Heart right ventricle (tissue), 16 donors: ENCODE results near the gene RAB40B. TPM values are rescaled to one million over a fixed set of nuclear protein-coding genes. Genes with fewer than 3 reads are reported as not detected.
A peak's percentile ranks its signal among the peaks of the same experiment; 100 is the strongest.

Experiments used
- ATAC-seq, 8 donors: fragments of 200-7000 bp; cut with Tn5 transposase; one replicate each; pipeline ENCODE4 v1.9.1; 2020; ENCODE audit warnings: mild to moderate bottlenecking in 8 of 8, moderate library complexity in 8 of 8, moderate number of reproducible peaks in 1 of 8
- DNase-seq, 2 donors: peaks; one replicate each; pipeline ENCODE4 v3.0.0-alpha.2; 2020
- H3K27ac ChIP-seq, 10 donors: fragments of 200-600 bp; sonication (generic) in 2 of 10; one replicate each; pipeline versions ENCODE4 v1.5.0 to v1.8.0; 2020 to 2022; ENCODE audit warnings: mild to moderate bottlenecking in 3 of 10
- H3K27me3 ChIP-seq, 7 donors: fragments of 200-600 bp; one replicate each; pipeline ENCODE4 v1.8.0; 2021 to 2022; ENCODE audit warnings: mild to moderate bottlenecking in 2 of 7
- H3K36me3 ChIP-seq, 9 donors: fragments of 200-600 bp; sonication (generic) in 1 of 9; one replicate each; pipeline versions ENCODE4 v1.5.0 to v1.8.0; 2020 to 2022; ENCODE audit warnings: mild to moderate bottlenecking in 2 of 9
- H3K4me1 ChIP-seq, 9 donors: fragments of 200-600 bp; sonication (generic) in 1 of 9; one replicate each; pipeline versions ENCODE4 v1.5.0 to v1.8.0; 2020 to 2022; ENCODE audit warnings: mild to moderate bottlenecking in 4 of 9
- H3K4me3 ChIP-seq, 10 donors: fragments of 200-600 bp; sonication (generic) in 2 of 10; one replicate each; pipeline versions ENCODE4 v1.5.0 to v1.8.0; 2020 to 2022; ENCODE audit warnings: mild to moderate bottlenecking in 7 of 10, moderate library complexity in 2 of 10
- H3K9me3 ChIP-seq, 11 donors: fragments of 200-600 bp in 10 of 11; sonication (generic) in 2 of 11; one replicate each; pipeline versions ENCODE4 v1.5.0 to v1.8.0; 2013 to 2022; ENCODE audit warnings: mild to moderate bottlenecking in 2 of 11, control low read depth in 1 of 11, moderate library complexity in 1 of 11
- CTCF ChIP-seq, 9 donors: fragments of 200-600 bp; sonication (generic) in 2 of 9; IDR thresholded peaks; one replicate each; pipeline versions ENCODE4 v1.5.0 to v1.8.0; 2021 to 2022; ENCODE audit warnings: antibody characterized with exemption in 9 of 9, mild to moderate bottlenecking in 5 of 9, moderate library complexity in 1 of 9
- WGBS, 2 donors: extraction: QIAGEN DNeasy Blood & Tissue Kit; methylation state at CpG; one replicate each; pipeline ENCODE4 v1.1.7; 2013; ENCODE audit warnings: inconsistent platforms in 1 of 2; 5-methylcytosine and 5-hydroxymethylcytosine counted together
- intact Hi-C, 10 donors: fragments of 100-400 bp; cut with DNase I; formaldehyde crosslinking; loops; one replicate each; pipeline versions ENCODE4 v1.11.1 to v1.14.2; 2022
- polyA plus RNA-seq, 2 donors: library from polyadenylated mRNA; stranded (reverse); fragments of 200-250 nt; gene quantifications; one replicate each; pipeline ENCODE4 v1.2.3, GENCODE V29; 2013
- total RNA-seq, 10 donors: library from RNA; stranded (reverse); fragmentation: NEBNext Ultra II Directional in 3 of 10; extraction: Animal tissue kit (Norgen Biotek cat#: 25700) in 3 of 10; gene quantifications; one replicate each; pipeline versions ENCODE4 v1.2.1 to v1.2.4, GENCODE V29; 2021 to 2023
- donor health status: Arrhythmogenic right ventricular cardiomyopathy.
- donor health status: ischemic (EF 13 %, LVEDD 7.1; RV severe dilation, severe dysfunction).
- donor health status: healthy with polysubstance abuse.
- donor health status: DM: no; HTN: yes; CAD: no.
- donor health status: DM: no; HTN: no; CAD: no.
- donor health status: ischemic (EF 25% LVEDD 6.9; RV normal size, moderate dysfunction).
- donor health status: ischemic (EF 25% LVEDD 5.7; RV mildly dilated, moderate dysfunction).
- donor health status: healthy.
- donor health status: DM: yes; HTN: yes; CAD: no.
- donor health status: Ischemic cardiomyopathy.
- donor health status: ischemic (EF 35%, LVEDD 5.7; RV mildly dilated, moderate dysfunction).
- donor health status: nonischemic (EF 11% LVEDD 7.7; RV severe dilation, severe dysfunction).
- donor health status: DM: yes; HTN: yes; CAD: no.
- donor health status: PGD.
- donor health status: ischemic (EF 29% LVEDD 5.4; RV normal size, mild dysfunction).
- donor health status: nonischemic (EF 23%, LVEDD 6.1; RV moderate dilation, normal function).

The RAB40B gene
- total and polyA plus RNA-seq, 12 donors: 8.0 to 42.4 (median 20.4) TPM

GRCh38 chr17:82687375-82687861 lies 11.1 kb downstream of the RAB40B start:
- Histone ChIP-seq H3K4me1 (peaks cover 0 to 19% (median 0%) of the 10 kb centered on the region in 9 donors), H3K4me3 (no peak overlapping the region), H3K27ac (peak overlapping the region in 5 of 10 donors; percentile 1 to 86 (median 67)), H3K9me3 (peaks cover 0 to 2% (median 0%) of the 10 kb centered on the region in 11 donors), H3K27me3 (no peaks in the 10 kb centered on the region), H3K36me3 (peaks cover 0 to 11% (median 0%) of the 10 kb centered on the region in 9 donors)
- intact Hi-C loops: no loop called here
- TF ChIP-seq CTCF (IDR thresholded peaks at IDR 0.05): no peak
- ATAC-seq (peak in 5 of 8 donors; percentile 14 to 59 (median 46)), DNase-seq (no peak)
- WGBS, 2 donors: 81 to 83% methylated on average over 10 of the region's 10 CpGs

- no peak for TF ChIP-seq CTCF (IDR thresholded peaks at IDR 0.05)
- DNase-seq: no peak
- Histone ChIP-seq H3K4me1 (peaks cover 0 to 19% (median 0%) of the 10 kb centered on the region in 9 donors), H3K9me3 (peaks cover 0 to 10% (median 5%) of the 10 kb centered on the region in 11 donors), H3K27me3 (no peaks in the 10 kb centered on the region), H3K27ac (peak overlapping the region in 6 of 10 donors; percentile 1 to 86 (median 58)), H3K36me3 (peaks cover 0 to 11% (median 0%) of the 10 kb centered on the region in 9 donors), H3K4me3 (no peak overlapping the region)
- WGBS, 2 donors: 92 to 93% methylated on average over 19 of the region's 19 CpGs
- peak in 3 of 8 donors; percentile 24 to 50 (median 27) for ATAC-seq
- intact Hi-C loops: no loop called here
These were observed 11.9 kb downstream of the RAB40B start for GRCh38 chr17:82686366-82687324.

GRCh38 chr17:82685291-82685690 lies 13.2 kb downstream of the RAB40B start:
- WGBS, 2 donors: 96% methylated on average over 12 of the region's 12 CpGs
- H3K4me1 ChIP-seq: peaks cover 0 to 19% (median 0%) of the 10 kb centered on the region in 9 donors
- TF ChIP-seq CTCF (IDR thresholded peaks at IDR 0.05): no peak
- intact Hi-C loops: no loop called here
- H3K27me3 ChIP-seq: no peaks in the 10 kb centered on the region
- no peak for ATAC-seq
- peaks cover 0 to 8% (median 0%) of the 10 kb centered on the region in 9 donors for H3K36me3 ChIP-seq
- no peak for DNase-seq
- peak overlapping the region in 1 of 10 donors; percentile 86 for H3K27ac ChIP-seq
- peaks cover 0 to 18% (median 10%) of the 10 kb centered on the region in 11 donors for H3K9me3 ChIP-seq
- no peak overlapping the region for H3K4me3 ChIP-seq

- intact Hi-C loops: no loop called here
- DNase-seq (no peak), ATAC-seq (no peak)
- peaks cover 0 to 18% (median 10%) of the 10 kb centered on the region in 11 donors for H3K9me3 ChIP-seq
- H3K27me3 ChIP-seq: no peaks in the 10 kb centered on the region
- no peak overlapping the region for H3K27ac ChIP-seq
- no peak overlapping the region for H3K4me3 ChIP-seq
- 89 to 90% methylated on average over 13 of the region's 13 CpGs for WGBS, 2 donors
- peaks cover 0 to 8% (median 0%) of the 10 kb centered on the region in 9 donors for H3K36me3 ChIP-seq
- TF ChIP-seq CTCF (IDR thresholded peaks at IDR 0.05): no peak
- H3K4me1 ChIP-seq: peaks cover 0 to 19% (median 0%) of the 10 kb centered on the region in 9 donors
These were observed 14.2 kb downstream of the RAB40B start for GRCh38 chr17:82684228-82684841.
